Measurements from ENCODE around the gene HYCC2. TPM values are rescaled to one million over a fixed set of nuclear protein-coding genes. Genes with fewer than 3 reads are reported as not detected.

HYCC2 gene
- total and polyA plus RNA-seq, 2 of the 8 experiments (the other 6 are each of a cell fraction or from before 2014, with no cell fraction given), result 0.86 to 8.0 TPM

GRCh38 chr2:201116115-201116958 lies 44.9 kb upstream of the HYCC2 start, which contains the start of gene CFLAR:
Gene CFLAR, plus strand, starts transcription at chr2:201116164. Its CDS starts 13,702 bp downstream, at chr2:201129866.
- H3K36me3 ChIP-seq (ENCODE audit: control insufficient read depth in 2 of 4, insufficient read depth in 4 of 4, low read length in 3 of 4), result no peaks in the 10 kb centered on the region
- WGBS, 2 experiments (ENCODE audit: extremely low coverage in 1 of 2, insufficient coverage in 1 of 2, insufficient read length in 1 of 2, insufficient replicate concordance in 2 of 2, low coverage in 1 of 2, low lambda C conversion rate in 2 of 2, missing lambda C conversion rate in 1 of 2), result 8% methylated on average over 50 of the region's 75 CpGs; no CpG with 5 or more reads in 1 of the 2 experiments
- H2BK12ac ChIP-seq (ENCODE audit: low read depth, low read length), result 0 out of 2 replicates have a peak within 1 kb of the TSS, but pooled peaks have one; percentile 75
- peak within 1 kb of the TSS; percentile 71 for H3K18ac ChIP-seq (ENCODE audit: extremely low read depth, low read length)
- H3K27me3 ChIP-seq (replicated peaks in 1 of 4; ENCODE audit: control insufficient read depth in 3 of 4, extremely low read depth in 1 of 4, insufficient read depth in 3 of 4, low read length in 3 of 4), result no peaks in the 10 kb centered on the region
- no peak within 1 kb of the TSS for H2BK20ac ChIP-seq (ENCODE audit: low read length)
- peak within 1 kb of the TSS; percentile 88 for H4K5ac ChIP-seq (ENCODE audit: insufficient read length, low read depth, low read length)
- peak within 1 kb of the TSS; percentile 52 to 87 (median 70) for H3K4me3 ChIP-seq (ENCODE audit: extremely low read depth in 1 of 4, insufficient read depth in 2 of 4, low read depth in 3 of 4, low read length in 4 of 4)
- peak within 1 kb of the TSS; percentile 54 to 89 for H3K4me2 ChIP-seq (ENCODE audit: insufficient read depth in 1 of 2, low read depth in 2 of 2, low read length in 2 of 2)
- H3K14ac ChIP-seq (ENCODE audit: insufficient read length), result no peak within 1 kb of the TSS
- peak within 1 kb of the TSS; percentile 58 for H3K27ac ChIP-seq (ENCODE audit: low read depth, low read length)
- peak within 1 kb of the TSS; percentile 92; the same call in 1 of the 2 replicates for H2BK15ac ChIP-seq (ENCODE audit: low read length)
- H3K79me2 ChIP-seq (ENCODE audit: control insufficient read depth in 1 of 2, insufficient read depth in 2 of 2, low read length in 2 of 2), result no peaks in the 10 kb centered on the region
- peaks cover 4 to 11% (median 7%) of the 10 kb centered on the region in 4 experiments for H3K4me1 ChIP-seq (replicated peaks in 1 of 4; ENCODE audit: control insufficient read depth in 3 of 4, insufficient read depth in 4 of 4, low read length in 3 of 4)
- H2BK5ac ChIP-seq (ENCODE audit: low read depth, low read length), result peak within 1 kb of the TSS; percentile 68; the same call in 1 of the 2 replicates
- H3K9ac ChIP-seq (replicated peaks in 1 of 4; ENCODE audit: extremely low read depth in 1 of 4, low read depth in 3 of 4, low read length in 3 of 4), result peak within 1 kb of the TSS; percentile 79 to 83 (median 80)
- peak within 1 kb of the TSS; percentile 97 for H4K8ac ChIP-seq (ENCODE audit: extremely low read depth, insufficient read depth, low read length)
- DNase-seq (ENCODE audit: low read depth in 1 of 2, low spot score in 2 of 2) (no peak), FAIRE-seq (no peak)
- ChIA-PET POLR2A (ENCODE audit: partially characterized antibody) (interaction anchor here (0.6 to 3.7 kb wide), 10 partner anchors 11 to 252 kb away, joined by 3 to 16 read pairs (median 6); partner anchors contain the start of genes CLK1, NIF3L1, ORC2 and PPIL3), CTCF (ENCODE audit: partially characterized antibody) (interaction anchor here (0.6 to 2.4 kb wide), 9 partner anchors 8 to 153 kb away, joined by 3 to 9 read pairs (median 5); partner anchors contain the start of gene ORC2)
- H2BK120ac ChIP-seq (replicated peaks; ENCODE audit: low read depth, low read length), result peak within 1 kb of the TSS; percentile 55
- peaks cover 0 to 2% of the 10 kb centered on the region in 2 experiments for H4K20me1 ChIP-seq (replicated peaks in 1 of 2; ENCODE audit: control insufficient read depth in 1 of 2, insufficient read depth in 2 of 2, low read length in 2 of 2)
- peak within 1 kb of the TSS; percentile 83 for H4K91ac ChIP-seq (replicated peaks; ENCODE audit: insufficient read length, low read length)
- no peak within 1 kb of the TSS for H2AK5ac ChIP-seq (ENCODE audit: low read depth, low read length)
- peak within 1 kb of the TSS; percentile 31; the same call in 1 of the 2 replicates for H2AFZ ChIP-seq (ENCODE audit: low read length)
- peaks cover 0 to 4% of the 10 kb centered on the region in 2 experiments; a peak in 1 of 4 replicates for H3K9me3 ChIP-seq (ENCODE audit: insufficient read depth in 2 of 2, low read depth in 1 of 2, low read length in 1 of 2)
- peak within 1 kb of the TSS; percentile 98 for H3K4ac ChIP-seq (replicated peaks; ENCODE audit: insufficient read length, low read depth, low read length)
- no peaks in the 10 kb centered on the region for H3K79me1 ChIP-seq (ENCODE audit: low read depth, low read length)
- no peak within 1 kb of the TSS for H3K23ac ChIP-seq (ENCODE audit: insufficient read length)
- peaks cover 9% of the 10 kb centered on the region for H3K23me2 ChIP-seq (ENCODE audit: low read depth, low read length)
- H3K56ac ChIP-seq (replicated peaks; ENCODE audit: insufficient read length, low read depth, low read length), result peak within 1 kb of the TSS; percentile 73
- peak; percentile 86; the same call in 1 of the 2 replicates for TF ChIP-seq RBBP5 (IDR thresholded peaks at IDR 0.05; ENCODE audit: borderline replicate concordance, low read depth, low read length)
- peak; percentile 83 for TF ChIP-seq ASH2L (IDR thresholded peaks at IDR 0.05; ENCODE audit: low read length)
- peak; percentile 85 for TF ChIP-seq YY1 (IDR thresholded peaks at IDR 0.05; ENCODE audit: low read depth, low read length)
- no peak for TF ChIP-seq TCF12 (IDR thresholded peaks at IDR 0.05; ENCODE audit: low read depth, low read length)
- TF ChIP-seq SAP30 (IDR thresholded peaks at IDR 0.05; ENCODE audit: insufficient read depth, insufficient replicate concordance, low read length), result no peak
- no peak for TF ChIP-seq POU5F1 (IDR thresholded peaks at IDR 0.05; ENCODE audit: low read depth, low read length)
- peak; percentile 61; the same call in 1 of the 2 replicates for TF ChIP-seq TAF1 (IDR thresholded peaks at IDR 0.05; ENCODE audit: low read depth, low read length)
- TF ChIP-seq POLR2AphosphoS5 (IDR thresholded peaks at IDR 0.05; ENCODE audit: low read depth, low read length), result peak; percentile 24
- peak; percentile 1; the same call in 1 of the 2 replicates for TF ChIP-seq CEBPB (IDR thresholded peaks at IDR 0.05; ENCODE audit: low read depth, low read length)
- TF ChIP-seq SIN3A (conservative IDR thresholded peaks at IDR 0.05 in 1 of 2, IDR thresholded peaks at IDR 0.05 in 1 of 2; ENCODE audit: low read depth in 1 of 2, low read length in 2 of 2), result no peak
- TF ChIP-seq RAD21 (IDR thresholded peaks at IDR 0.05 in 1 of 2, conservative IDR thresholded peaks at IDR 0.05 in 1 of 2; ENCODE audit: low read depth in 2 of 2, low read length in 2 of 2), result no peak; a peak in 1 of 4 replicates

Measured in H1 (cell line).